Activated CD8-positive, alpha-beta memory T cell treated with anti-CD3 and anti-CD28 coated beads for 1 hour (primary cell): ENCODE measurements around the gene DMBX1.

Experiments
- DNase-seq, 2 donors: peaks; one replicate each; pipeline ENCODE4 v3.0.0-alpha.2; 2020; ENCODE audit warnings: low read depth in 1 of 2; ENCODE audit errors: extremely low read depth in 1 of 2

Gene DMBX1

GRCh38 chr1:46480959-46481646, 8.5 kb upstream of the DMBX1 start:
- DNase-seq, result no peak

- no peak for DNase-seq
Observed at GRCh38 chr1:46481961-46482360, 7.7 kb upstream of the DMBX1 start.

GRCh38 chr1:46483589-46483988, 6.0 kb upstream of the DMBX1 start:
- no peak for DNase-seq

GRCh38 chr1:46484783-46485490, 4.7 kb upstream of the DMBX1 start:
- DNase-seq, result no peak

- no peak for DNase-seq
Observed at GRCh38 chr1:46485564-46486431, 3.8 kb upstream of the DMBX1 start.

- no peak for DNase-seq
Observed at GRCh38 chr1:46486432-46487015, 3.1 kb upstream of the DMBX1 start.

GRCh38 chr1:46487818-46488218, 1.8 kb upstream of the DMBX1 start:
- DNase-seq, result no peak

- DNase-seq, result no peak
Observed at GRCh38 chr1:46488343-46489168, 1.1 kb upstream of the DMBX1 start.

GRCh38 chr1:46489169-46489637, 433 bp upstream of the DMBX1 start:
- no peak for DNase-seq

GRCh38 chr1:46490406-46490655, 695 bp downstream of the DMBX1 start:
- no peak for DNase-seq

- no peak for DNase-seq
Observed at GRCh38 chr1:46490656-46491442, 1.2 kb downstream of the DMBX1 start.

- DNase-seq, result no peak
Observed at GRCh38 chr1:46491443-46492268, 2.0 kb downstream of the DMBX1 start.

- DNase-seq, result no peak
Observed at GRCh38 chr1:46492269-46492853, 2.7 kb downstream of the DMBX1 start.

GRCh38 chr1:46492871-46493270, 3.2 kb downstream of the DMBX1 start:
- no peak for DNase-seq

GRCh38 chr1:46493316-46494032, 3.8 kb downstream of the DMBX1 start:
- no peak for DNase-seq

GRCh38 chr1:46494910-46495309, 5.3 kb downstream of the DMBX1 start:
- DNase-seq, result no peak

- DNase-seq, result no peak
Observed at GRCh38 chr1:46495778-46496177, 6.1 kb downstream of the DMBX1 start.

GRCh38 chr1:46496505-46496904, 6.9 kb downstream of the DMBX1 start:
- no peak for DNase-seq
